Peyer's patch (tissue), 4 donors: Measurements from ENCODE around the gene NCK2. TPM values are rescaled to one million over a fixed set of nuclear protein-coding genes. Genes with fewer than 3 reads are reported as not detected.

ENCODE experiments used
- DNase-seq, 3 donors: peaks; one replicate each; pipeline ENCODE4 v3.0.0-alpha.2; 2017 to 2019
- H3K27ac ChIP-seq, 4 donors: fragments of 200-600 bp; sonication (generic); one replicate each; pipeline ENCODE4 v1.5.1; 2016 to 2019
- H3K27me3 ChIP-seq, 2 donors: fragments of 200-600 bp; sonication (generic); one replicate each; pipeline ENCODE4 v1.5.1; 2019
- H3K36me3 ChIP-seq, 3 donors: fragments of 200-600 bp; sonication (generic); one replicate each; pipeline ENCODE4 v1.5.1; 2016 to 2019
- H3K4me1 ChIP-seq, 4 donors: fragments of 200-600 bp; sonication (generic); one replicate each; pipeline ENCODE4 v1.5.1; 2016 to 2019
- H3K4me3 ChIP-seq, 4 donors: fragments of 200-600 bp; sonication (generic); 1 replicate in 3 of 4; 2 replicates in 1 of 4; pipeline ENCODE4 v1.5.1; 2016 to 2019; ENCODE audit warnings: mild to moderate bottlenecking in 1 of 4
- H3K9me3 ChIP-seq, 4 donors: fragments of 200-600 bp; sonication (generic); one replicate each; pipeline ENCODE4 v1.5.1; 2016 to 2019; ENCODE audit warnings: mild to moderate bottlenecking in 1 of 4
- POLR2A ChIP-seq, 2 donors: fragments of 450-650 bp; IDR thresholded peaks; one replicate each; pipeline ENCODE4 v1.5.1; 2017; ENCODE audit warnings: antibody characterized with exemption in 2 of 2, mild to moderate bottlenecking in 2 of 2, moderate library complexity in 2 of 2
- total RNA-seq, 4 donors: library from RNA; depleted of rRNA; stranded (reverse); fragments of >200 nt; gene quantifications; one replicate each; pipeline ENCODE4 v1.1.0, GENCODE V29; 2016
- TF ChIP-seq, protein P1 (sequence below), 6 experiments: fragments of 450-650 bp in 4 of 6; fragments of 200-600 bp in 2 of 6; sonication (generic) in 1 of 6; IDR thresholded peaks; one replicate each; pipeline ENCODE4 v1.5.1; 2017 to 2019; ENCODE audit warnings: antibody characterized with exemption in 6 of 6, mild to moderate bottlenecking in 3 of 6, moderate library complexity in 1 of 6

The NCK2 gene
- total RNA-seq, 4 donors from 2014 or later = 58.6 to 94.5 (median 85.8) TPM

DNA sequence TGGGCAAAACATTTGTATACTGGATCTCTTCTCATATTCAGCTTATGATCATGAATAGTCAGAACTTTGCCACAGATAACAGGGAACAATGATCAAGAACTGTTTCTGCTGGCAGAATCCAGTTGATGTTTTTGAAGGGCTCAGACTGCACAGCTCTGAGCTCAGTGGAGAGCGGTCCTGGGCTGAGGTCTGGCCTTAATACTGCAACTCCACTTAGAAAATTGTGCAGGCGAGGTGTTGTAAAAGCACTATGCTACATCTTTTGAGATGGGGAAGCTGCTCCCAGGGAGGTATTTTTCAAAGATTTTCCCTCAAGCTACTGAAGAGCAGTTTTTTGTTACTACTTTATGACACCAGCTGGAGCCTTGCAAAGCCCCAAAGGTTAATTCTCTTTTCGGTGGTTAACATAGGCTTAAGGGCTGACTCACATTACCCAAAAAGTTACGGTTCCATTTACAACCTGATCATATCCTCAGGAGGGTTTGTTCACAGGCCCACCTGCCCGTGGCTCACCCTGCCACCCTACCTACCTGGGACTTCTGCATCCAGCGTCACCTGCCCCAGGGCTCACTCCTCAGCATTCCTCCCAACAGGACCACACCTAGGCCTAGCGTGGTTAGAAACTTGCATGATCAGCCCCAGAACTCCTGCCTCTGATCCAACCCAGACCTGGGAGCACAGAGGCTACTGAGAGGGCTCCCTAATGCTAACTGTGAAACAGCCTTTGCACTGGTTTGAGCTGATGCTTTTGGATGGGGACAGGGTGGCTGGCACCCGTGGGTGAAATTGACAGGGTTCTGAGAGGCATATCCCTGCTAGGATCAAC, 114.4 kb downstream of the NCK2 start:
- H3K4me1 ChIP-seq = peaks cover 0 to 5% (median 2%) of the 10 kb centered on the region in 4 donors

GRCh38 chr2:105859694-105859951, 114.9 kb downstream of the NCK2 start:
- peaks cover 0 to 5% (median 2%) of the 10 kb centered on the region in 4 donors for H3K4me1 ChIP-seq
- peak overlapping the region in 1 of 4 donors; percentile 11 for H3K27ac ChIP-seq

More for the DNA sequence above, 114.4 kb downstream of the NCK2 start:
- Histone ChIP-seq H3K4me3 (no peak overlapping the region), H3K27ac (peak overlapping the region in 1 of 4 donors; percentile 11), H3K9me3 (no peaks in the 10 kb centered on the region), H3K36me3 (peaks cover 0 to 7% (median 0%) of the 10 kb centered on the region in 3 donors), H3K27me3 (no peaks in the 10 kb centered on the region)
- TF ChIP-seq POLR2A (IDR thresholded peaks at IDR 0.05) = no peak
- TF ChIP-seq, protein P1, sequence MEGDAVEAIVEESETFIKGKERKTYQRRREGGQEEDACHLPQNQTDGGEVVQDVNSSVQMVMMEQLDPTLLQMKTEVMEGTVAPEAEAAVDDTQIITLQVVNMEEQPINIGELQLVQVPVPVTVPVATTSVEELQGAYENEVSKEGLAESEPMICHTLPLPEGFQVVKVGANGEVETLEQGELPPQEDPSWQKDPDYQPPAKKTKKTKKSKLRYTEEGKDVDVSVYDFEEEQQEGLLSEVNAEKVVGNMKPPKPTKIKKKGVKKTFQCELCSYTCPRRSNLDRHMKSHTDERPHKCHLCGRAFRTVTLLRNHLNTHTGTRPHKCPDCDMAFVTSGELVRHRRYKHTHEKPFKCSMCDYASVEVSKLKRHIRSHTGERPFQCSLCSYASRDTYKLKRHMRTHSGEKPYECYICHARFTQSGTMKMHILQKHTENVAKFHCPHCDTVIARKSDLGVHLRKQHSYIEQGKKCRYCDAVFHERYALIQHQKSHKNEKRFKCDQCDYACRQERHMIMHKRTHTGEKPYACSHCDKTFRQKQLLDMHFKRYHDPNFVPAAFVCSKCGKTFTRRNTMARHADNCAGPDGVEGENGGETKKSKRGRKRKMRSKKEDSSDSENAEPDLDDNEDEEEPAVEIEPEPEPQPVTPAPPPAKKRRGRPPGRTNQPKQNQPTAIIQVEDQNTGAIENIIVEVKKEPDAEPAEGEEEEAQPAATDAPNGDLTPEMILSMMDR (IDR thresholded peaks at IDR 0.05) = no peak
- DNase-seq = no peak

GRCh38 chr2:105860567-105860966, 115.9 kb downstream of the NCK2 start:
- no peaks in the 10 kb centered on the region for H3K9me3 ChIP-seq
- H3K4me1 ChIP-seq = peaks cover 0 to 5% (median 2%) of the 10 kb centered on the region in 4 donors
- H3K27ac ChIP-seq = no peak overlapping the region
- H3K27me3 ChIP-seq = no peaks in the 10 kb centered on the region
- peaks cover 0 to 4% (median 0%) of the 10 kb centered on the region in 3 donors for H3K36me3 ChIP-seq
- TF ChIP-seq, protein P1 (IDR thresholded peaks at IDR 0.05) = no peak
- no peak for TF ChIP-seq POLR2A (IDR thresholded peaks at IDR 0.05)
- no peak overlapping the region for H3K4me3 ChIP-seq
- DNase-seq = no peak

More at GRCh38 chr2:105859694-105859951, 114.9 kb downstream of the NCK2 start:
- Histone ChIP-seq H3K27me3 (no peaks in the 10 kb centered on the region), H3K4me3 (no peak overlapping the region), H3K9me3 (no peaks in the 10 kb centered on the region), H3K36me3 (peaks cover 0 to 11% (median 0%) of the 10 kb centered on the region in 3 donors)
- no peak for TF ChIP-seq POLR2A (IDR thresholded peaks at IDR 0.05)
- TF ChIP-seq, protein P1 (IDR thresholded peaks at IDR 0.05) = no peak
- DNase-seq = no peak

DNA sequence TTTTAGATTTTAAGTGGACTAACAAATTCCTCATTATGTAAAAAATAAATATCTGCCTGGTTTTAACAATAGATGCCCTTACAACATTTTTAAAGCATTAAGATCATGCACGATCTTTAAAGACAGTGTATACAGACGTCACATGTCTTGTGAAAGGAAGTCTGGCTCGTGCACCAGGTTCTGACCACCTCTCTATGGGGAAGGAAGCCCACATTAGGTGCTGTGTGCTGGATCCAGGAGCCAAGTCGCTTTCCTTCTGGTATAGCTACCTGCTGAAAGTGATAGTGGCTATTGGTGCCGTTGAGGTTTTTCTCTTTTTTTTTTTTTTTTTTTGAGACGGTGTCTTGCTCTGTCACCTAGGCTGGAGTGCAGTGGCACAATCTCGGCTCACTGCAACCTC, 116.5 kb downstream of the NCK2 start:
- no peak for DNase-seq
- Histone ChIP-seq H3K36me3 (peaks cover 0 to 4% (median 0%) of the 10 kb centered on the region in 3 donors), H3K4me3 (no peak overlapping the region), H3K9me3 (no peaks in the 10 kb centered on the region), H3K27me3 (no peaks in the 10 kb centered on the region), H3K4me1 (peaks cover 0 to 8% (median 2%) of the 10 kb centered on the region in 4 donors), H3K27ac (no peak overlapping the region)
- no peak for TF ChIP-seq POLR2A (IDR thresholded peaks at IDR 0.05)
- TF ChIP-seq, protein P1 (IDR thresholded peaks at IDR 0.05) = no peak

GRCh38 chr2:105862843-105863242, 118.1 kb downstream of the NCK2 start:
- Histone ChIP-seq H3K9me3 (no peaks in the 10 kb centered on the region), H3K36me3 (peaks cover 0 to 4% (median 0%) of the 10 kb centered on the region in 3 donors), H3K27me3 (no peaks in the 10 kb centered on the region), H3K4me1 (peaks cover 0 to 21% (median 0%) of the 10 kb centered on the region in 4 donors), H3K27ac (no peak overlapping the region), H3K4me3 (no peak overlapping the region)
- TF ChIP-seq, protein P1 (IDR thresholded peaks at IDR 0.05) = no peak
- TF ChIP-seq POLR2A (IDR thresholded peaks at IDR 0.05) = no peak
- no peak for DNase-seq
